ENCODE measurements around the gene RBMS1.
"Not testable (repeated sequence)": the region's sequence is repeated elsewhere in the genome, so short reads cannot be mapped to it uniquely, and the experiment has no call there.

RBMS1 gene

GRCh38 chr2:160445673-160446072 lies 47.9 kb downstream of the RBMS1 start:
- Mint-ChIP-seq H3K4me3 (no peak overlapping the region), H3K27ac (no peak overlapping the region), H3K4me1 (no peaks in the 10 kb centered on the region), H3K27me3 (no peaks in the 10 kb centered on the region), H3K36me3 (ENCODE audit: low read depth) (peaks cover 9% of the 10 kb centered on the region), H3K9me3 (peaks cover 11% of the 10 kb centered on the region)
- ATAC-seq = no peak
- no peak for DNase-seq

DNA sequence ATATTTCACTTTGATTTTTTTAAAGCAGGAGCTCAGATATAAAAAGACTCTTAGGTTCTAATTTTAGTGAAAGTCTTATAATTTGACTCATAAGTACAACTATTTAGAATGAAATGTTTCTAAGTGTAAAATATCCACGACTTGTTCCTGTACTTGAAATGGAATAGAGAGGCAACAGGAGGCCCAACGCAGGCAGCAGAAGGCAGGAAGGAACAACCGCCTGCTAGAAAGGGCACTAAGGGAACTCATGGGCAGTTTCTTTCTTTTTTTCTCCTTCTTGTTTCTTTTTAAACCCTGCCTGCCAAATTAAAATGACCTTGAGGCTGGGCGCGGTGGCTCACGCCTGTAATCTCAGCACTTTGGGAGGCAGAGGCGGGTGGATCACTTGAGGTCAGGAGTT lies 51.0 kb downstream of the RBMS1 start:
- H3K36me3 Mint-ChIP-seq (ENCODE audit: low read depth) = peaks cover 14% of the 10 kb centered on the region
- H3K27me3 Mint-ChIP-seq = no peaks in the 10 kb centered on the region
- H3K9me3 Mint-ChIP-seq = peaks cover 16% of the 10 kb centered on the region
- H3K4me3 Mint-ChIP-seq = no peak overlapping the region
- H3K4me1 Mint-ChIP-seq = no peaks in the 10 kb centered on the region
- no peak for ATAC-seq
- no peak for DNase-seq
- H3K27ac Mint-ChIP-seq = no peak overlapping the region

- peaks cover 3% of the 10 kb centered on the region for H3K4me1 Mint-ChIP-seq
- peaks cover 16% of the 10 kb centered on the region for H3K9me3 Mint-ChIP-seq
- no peak overlapping the region for H3K4me3 Mint-ChIP-seq
- DNase-seq (no peak), ATAC-seq (no peak)
- peaks cover 14% of the 10 kb centered on the region for H3K36me3 Mint-ChIP-seq (ENCODE audit: low read depth)
- H3K27me3 Mint-ChIP-seq = peaks cover 3% of the 10 kb centered on the region
- no peak overlapping the region for H3K27ac Mint-ChIP-seq
Measured at GRCh38 chr2:160440888-160441287, 52.7 kb downstream of the RBMS1 start.

- peaks cover 13% of the 10 kb centered on the region for H3K9me3 Mint-ChIP-seq
- not testable (repeated sequence) for H3K27me3 Mint-ChIP-seq, DNase-seq, H3K27ac Mint-ChIP-seq, H3K4me1 Mint-ChIP-seq, ATAC-seq, H3K4me3 Mint-ChIP-seq
- peaks cover 13% of the 10 kb centered on the region for H3K36me3 Mint-ChIP-seq (ENCODE audit: low read depth)
Measured at GRCh38 chr2:160439038-160439437, 54.6 kb downstream of the RBMS1 start.

DNA sequence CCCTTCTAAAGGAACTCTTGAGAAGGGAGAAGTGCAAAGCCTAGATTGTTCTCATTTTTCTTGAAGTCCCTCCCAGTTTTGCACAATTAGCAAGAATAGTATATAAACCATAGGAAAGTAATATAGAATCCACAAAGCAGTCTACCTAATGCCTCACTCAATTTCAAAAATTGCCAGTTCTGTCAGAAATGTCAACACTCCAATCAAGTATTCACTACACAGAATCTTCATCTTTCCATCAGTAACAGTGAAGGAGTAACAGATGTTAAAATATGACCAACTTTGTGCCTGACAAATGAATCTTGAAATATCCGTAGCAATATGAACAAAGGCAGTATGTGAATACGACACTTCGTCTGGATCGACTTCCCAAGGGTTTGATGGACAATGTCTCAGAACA lies 56.3 kb downstream of the RBMS1 start:
- no peak for DNase-seq
- peaks cover 3% of the 10 kb centered on the region for H3K27me3 Mint-ChIP-seq
- ATAC-seq = no peak
- H3K36me3 Mint-ChIP-seq (ENCODE audit: low read depth) = peaks cover 7% of the 10 kb centered on the region
- no peak overlapping the region for H3K27ac Mint-ChIP-seq
- no peak overlapping the region for H3K4me3 Mint-ChIP-seq
- H3K4me1 Mint-ChIP-seq = peaks cover 23% of the 10 kb centered on the region
- H3K9me3 Mint-ChIP-seq = peaks cover 5% of the 10 kb centered on the region

DNA sequence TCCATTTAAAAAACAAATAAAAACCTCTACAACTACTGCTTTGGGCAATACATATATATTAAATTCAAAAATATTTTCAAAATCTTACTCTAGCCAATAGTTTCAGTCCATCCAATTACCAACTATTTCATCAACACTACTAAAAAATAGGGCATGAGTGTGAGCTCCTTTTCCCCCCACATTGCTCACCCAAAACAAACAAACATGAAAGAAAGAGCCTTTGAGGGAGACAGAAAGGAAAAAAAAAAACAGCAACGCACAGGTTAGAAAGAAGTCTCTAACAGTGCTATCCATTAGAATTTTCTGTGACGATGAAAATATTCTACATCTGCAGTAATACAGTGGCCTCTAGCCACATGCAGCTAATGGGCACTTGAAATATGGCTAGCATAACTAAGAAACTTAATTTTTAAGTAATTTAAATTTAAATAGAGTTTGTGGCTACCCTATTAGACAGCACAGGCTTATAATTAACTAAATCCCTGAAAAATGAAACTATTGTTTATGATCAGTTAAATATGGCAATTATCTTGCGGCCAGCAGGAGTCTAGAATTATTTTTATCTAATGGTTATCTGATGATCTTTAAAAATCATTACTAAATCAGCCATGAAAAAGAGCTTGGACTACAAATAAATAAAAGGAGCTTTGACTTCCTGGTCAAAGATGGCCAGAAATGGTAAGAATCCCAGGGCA lies 59.2 kb downstream of the RBMS1 start:
- Mint-ChIP-seq H3K27me3 (peaks cover 3% of the 10 kb centered on the region), H3K9me3 (peaks cover 18% of the 10 kb centered on the region), H3K27ac (no peak overlapping the region), H3K4me3 (no peak overlapping the region), H3K36me3 (ENCODE audit: low read depth) (peaks cover 19% of the 10 kb centered on the region), H3K4me1 (peaks cover 36% of the 10 kb centered on the region)
- DNase-seq (no peak), ATAC-seq (no peak)

DNA sequence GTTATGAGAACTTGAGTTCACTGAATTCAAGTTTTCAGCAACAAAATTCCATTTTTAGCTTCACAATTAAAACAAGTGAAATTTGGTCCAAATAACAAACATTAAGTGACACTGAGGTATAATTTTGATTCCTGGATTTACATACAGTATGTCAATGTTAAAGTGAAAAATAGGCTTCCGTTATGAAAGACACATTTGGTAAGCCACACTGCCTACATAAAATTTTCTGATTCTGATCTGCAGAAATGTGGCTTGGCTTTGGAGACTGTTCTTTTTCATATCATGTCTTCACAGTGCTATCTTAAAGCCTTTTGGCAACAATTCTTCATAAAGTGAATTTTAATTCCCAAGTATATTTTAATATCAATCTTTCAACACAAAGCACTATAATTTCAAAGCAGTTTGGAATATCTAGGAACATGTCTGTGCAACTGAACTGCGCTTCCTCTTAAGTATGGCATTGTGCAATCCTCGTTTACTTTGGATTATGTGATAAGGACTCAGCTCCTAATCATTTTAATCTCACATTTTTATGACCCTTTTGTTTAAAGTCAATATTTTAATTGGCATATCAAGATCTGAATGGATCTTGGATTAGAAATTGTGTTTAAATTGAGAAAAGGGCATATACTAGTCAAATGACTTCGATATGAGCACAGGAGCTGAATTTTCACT lies 60.0 kb downstream of the RBMS1 start:
- H3K4me3 Mint-ChIP-seq = no peak overlapping the region
- DNase-seq = no peak
- H3K27ac Mint-ChIP-seq = no peak overlapping the region
- ATAC-seq = peak; percentile 54
- peaks cover 41% of the 10 kb centered on the region for H3K4me1 Mint-ChIP-seq
- peaks cover 19% of the 10 kb centered on the region for H3K36me3 Mint-ChIP-seq (ENCODE audit: low read depth)
- H3K27me3 Mint-ChIP-seq = peaks cover 3% of the 10 kb centered on the region
- H3K9me3 Mint-ChIP-seq = peaks cover 18% of the 10 kb centered on the region

- H3K9me3 Mint-ChIP-seq = peaks cover 18% of the 10 kb centered on the region
- DNase-seq (no peak), ATAC-seq (no peak)
- H3K27me3 Mint-ChIP-seq = peaks cover 3% of the 10 kb centered on the region
- H3K27ac Mint-ChIP-seq = no peak overlapping the region
- peaks cover 19% of the 10 kb centered on the region for H3K36me3 Mint-ChIP-seq (ENCODE audit: low read depth)
- no peak overlapping the region for H3K4me3 Mint-ChIP-seq
- H3K4me1 Mint-ChIP-seq = peaks cover 50% of the 10 kb centered on the region
Measured at GRCh38 chr2:160432633-160433032, 61.0 kb downstream of the RBMS1 start.

GRCh38 chr2:160431441-160431840 lies 62.2 kb downstream of the RBMS1 start:
- H3K4me1 Mint-ChIP-seq = peaks cover 61% of the 10 kb centered on the region
- no peak overlapping the region for H3K27ac Mint-ChIP-seq
- H3K4me3 Mint-ChIP-seq = no peak overlapping the region
- DNase-seq (no peak), ATAC-seq (peak; percentile 34)
- H3K9me3 Mint-ChIP-seq = peaks cover 18% of the 10 kb centered on the region
- H3K36me3 Mint-ChIP-seq (ENCODE audit: low read depth) = peaks cover 22% of the 10 kb centered on the region
- H3K27me3 Mint-ChIP-seq = peaks cover 3% of the 10 kb centered on the region

DNA sequence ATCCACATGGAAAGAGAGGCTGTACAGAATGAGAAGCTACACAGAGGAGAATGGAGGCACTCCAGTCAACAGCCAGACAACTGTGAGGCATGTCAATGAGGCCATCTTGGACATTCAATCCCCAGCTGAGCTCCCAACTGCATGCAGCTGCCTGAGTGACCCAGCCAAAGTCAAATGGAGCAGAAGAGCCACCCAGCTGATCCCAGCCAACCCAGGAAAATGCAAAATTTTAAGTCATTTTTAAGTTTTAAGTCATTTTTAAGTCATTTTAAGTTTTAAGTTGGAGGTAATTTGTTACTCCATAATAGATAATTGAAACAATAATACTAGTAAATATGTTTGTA lies 63.6 kb downstream of the RBMS1 start:
- no peak for DNase-seq
- Mint-ChIP-seq H3K36me3 (ENCODE audit: low read depth) (peaks cover 22% of the 10 kb centered on the region), H3K27ac (peak overlapping the region; percentile 82), H3K4me1 (peaks cover 68% of the 10 kb centered on the region), H3K4me3 (no peak overlapping the region), H3K27me3 (no peaks in the 10 kb centered on the region), H3K9me3 (peaks cover 18% of the 10 kb centered on the region)
- no peak for ATAC-seq

GRCh38 chr2:160429248-160430000 lies 64.2 kb downstream of the RBMS1 start:
- Mint-ChIP-seq H3K27me3 (no peaks in the 10 kb centered on the region), H3K27ac (peak overlapping the region; percentile 82), H3K36me3 (ENCODE audit: low read depth) (peaks cover 22% of the 10 kb centered on the region), H3K4me1 (peaks cover 68% of the 10 kb centered on the region), H3K4me3 (no peak overlapping the region), H3K9me3 (peaks cover 18% of the 10 kb centered on the region)
- no peak for ATAC-seq
- no peak for DNase-seq

DNA sequence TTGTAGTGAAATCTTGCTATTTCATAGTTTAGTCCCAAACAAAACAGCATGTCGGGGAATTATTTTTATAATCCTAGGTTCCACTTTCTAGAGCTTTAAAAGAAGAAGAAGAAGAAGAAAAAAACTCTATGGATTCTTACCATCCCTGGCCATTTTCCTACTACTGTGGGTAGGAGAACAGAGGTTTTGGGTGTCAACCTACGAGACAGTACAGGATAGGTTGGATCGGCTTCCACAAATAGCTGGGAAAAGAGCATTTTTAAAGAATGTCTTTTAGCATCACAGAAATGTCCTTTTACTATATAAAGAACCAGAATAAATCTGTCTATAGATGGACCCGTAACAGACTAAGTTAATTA lies 65.2 kb downstream of the RBMS1 start:
- ATAC-seq = no peak

DNA sequence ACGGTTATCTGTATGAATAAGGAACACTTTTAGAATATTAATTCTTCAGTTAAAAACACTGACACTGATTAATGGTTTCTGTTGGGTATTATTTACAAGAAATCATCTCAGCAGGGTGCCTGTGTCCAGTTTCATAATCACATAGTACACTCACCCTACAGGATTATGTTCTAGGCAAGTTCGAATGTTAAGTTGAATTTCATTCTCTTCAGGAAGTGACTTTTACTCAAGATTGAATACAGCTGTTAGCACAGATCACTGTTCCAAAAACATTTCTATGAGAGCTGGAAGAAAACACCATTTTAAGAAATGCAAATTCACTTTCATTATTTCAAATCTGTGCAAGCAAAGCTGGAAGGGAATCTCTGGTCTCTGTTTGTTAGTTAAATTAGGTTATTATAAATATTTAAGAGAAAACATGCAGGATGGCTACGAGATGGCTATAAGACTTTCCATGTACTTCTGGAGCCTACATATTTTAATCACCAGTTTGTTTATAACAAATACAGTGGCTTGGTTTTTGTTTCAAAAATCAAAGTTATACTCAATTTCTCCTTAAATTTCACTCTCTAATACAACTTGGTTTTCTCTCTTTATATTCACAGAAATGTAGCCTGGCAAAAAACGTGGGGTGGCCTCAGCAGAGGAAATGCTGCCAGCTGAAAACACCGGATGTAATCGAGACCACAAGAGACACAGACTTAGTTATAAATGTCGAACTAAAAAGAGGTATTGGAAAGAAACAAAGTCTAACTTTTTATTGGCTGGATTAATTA lies 65.8 kb downstream of the RBMS1 start:
- Mint-ChIP-seq H3K4me1 (peaks cover 62% of the 10 kb centered on the region), H3K36me3 (ENCODE audit: low read depth) (peaks cover 22% of the 10 kb centered on the region)
- ATAC-seq = peak; percentile 57

More for the DNA sequence above, 65.2 kb downstream of the RBMS1 start:
- H3K4me1 Mint-ChIP-seq = peaks cover 63% of the 10 kb centered on the region
- peak overlapping the region; percentile 95 for H3K27ac Mint-ChIP-seq
- peak overlapping the region; percentile 78 for H3K4me3 Mint-ChIP-seq
- H3K27me3 Mint-ChIP-seq = no peaks in the 10 kb centered on the region
- H3K9me3 Mint-ChIP-seq = peaks cover 18% of the 10 kb centered on the region
- peaks cover 22% of the 10 kb centered on the region for H3K36me3 Mint-ChIP-seq (ENCODE audit: low read depth)
- DNase-seq = no peak

DNA sequence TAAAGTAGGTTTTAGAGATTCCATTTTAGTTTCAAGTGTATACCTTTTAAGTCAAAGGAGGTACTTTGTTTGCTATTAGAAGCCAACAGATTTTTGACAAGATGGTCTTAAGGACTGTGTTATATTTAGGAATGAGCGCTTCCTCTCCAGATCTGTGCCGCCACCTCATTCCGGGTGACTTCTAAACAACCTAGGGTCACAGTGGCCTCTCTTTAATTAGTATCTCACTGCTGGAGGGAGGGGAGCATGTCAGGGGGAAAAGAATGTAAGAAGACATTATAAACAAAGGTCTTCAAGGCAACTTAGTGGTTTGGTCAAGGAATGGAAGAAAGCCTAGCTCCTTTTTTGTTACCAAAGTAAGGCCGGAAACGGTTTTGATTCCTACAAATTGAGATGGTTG lies 67.0 kb downstream of the RBMS1 start:
- Mint-ChIP-seq H3K27ac (peak overlapping the region; percentile 36), H3K27me3 (no peaks in the 10 kb centered on the region), H3K4me1 (peaks cover 65% of the 10 kb centered on the region), H3K4me3 (no peak overlapping the region), H3K9me3 (peaks cover 16% of the 10 kb centered on the region), H3K36me3 (ENCODE audit: low read depth) (peaks cover 18% of the 10 kb centered on the region)
- ATAC-seq (no peak), DNase-seq (no peak)

More for the DNA sequence above, 65.8 kb downstream of the RBMS1 start:
- DNase-seq = peak; percentile 52
- Mint-ChIP-seq H3K27ac (peak overlapping the region; percentile 95), H3K9me3 (peaks cover 18% of the 10 kb centered on the region), H3K4me3 (peak overlapping the region; percentile 78), H3K27me3 (no peaks in the 10 kb centered on the region)
